ENCODE data around the gene ANLN. TPM values are rescaled to one million over a fixed set of nuclear protein-coding genes. Genes with fewer than 3 reads are reported as not detected.
A peak's percentile ranks its signal among the peaks of the same experiment; 100 is the strongest.
"Not testable (repeated sequence)": the region's sequence is repeated elsewhere in the genome, so short reads cannot be mapped to it uniquely, and the experiment has no call there.

The ANLN gene
- total RNA-seq, 8 experiments from 2014 or later, result 0.92 to 44.0 (median 3.5) TPM

- WGBS, 10 experiments, result 57 to 95% (median 90%) methylated on average over 1 to 3 of the region's 4 CpGs; no CpG with 5 or more reads in 6 of the 10 experiments
- H3K4me3 ChIP-seq; H3K27ac ChIP-seq; ATAC-seq (replicated peaks in 6 of 8); H3K4me1 ChIP-seq (replicated peaks in 1 of 2): not testable (repeated sequence)
- in situ Hi-C loops (cut with MboI; ENCODE audit: low pct_unique_long_range_greater_than_20kb in 2 of 9, low sequenced_read_pairs in 9 of 9, unreplicated experiment in 9 of 9), result loop anchor here (10.0 to 25.0 kb wide), 5 partner anchors 178 to 711 kb away; no protein-coding TSS in a partner anchor
Measured at GRCh38 chr7:36483853-36484252, 94.2 kb downstream of the ANLN start.

DNA sequence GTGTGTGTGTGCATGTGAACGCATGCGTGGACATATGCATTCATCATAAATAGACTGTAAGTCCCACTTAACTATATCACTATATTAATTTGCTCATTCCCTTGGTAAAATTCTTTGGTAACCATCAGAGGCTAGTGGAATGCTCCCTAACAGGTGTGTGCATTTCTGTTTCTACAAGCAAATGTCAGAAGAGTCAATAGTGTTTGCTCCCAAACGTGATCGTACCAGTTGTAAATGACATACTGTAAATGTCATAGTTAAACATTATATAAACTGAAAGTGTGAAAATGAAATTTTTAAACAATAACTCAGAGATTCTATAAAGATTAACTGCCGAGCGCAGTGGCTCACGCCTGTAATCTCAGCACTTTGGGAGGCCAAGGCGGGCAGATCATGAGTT, 94.6 kb downstream of the ANLN start:
- no peak overlapping the region for H3K27ac ChIP-seq
- no peak overlapping the region for H3K4me3 ChIP-seq
- WGBS, 10 experiments, result 40 to 100% (median 90%) methylated on average over 1 to 6 of the region's 8 CpGs; no CpG with 5 or more reads in 3 of the 10 experiments
- ATAC-seq (replicated peaks in 6 of 8), result no peak
- H3K4me1 ChIP-seq (replicated peaks in 1 of 2), result no peaks in the 10 kb centered on the region
- in situ Hi-C loops (cut with MboI; ENCODE audit: low pct_unique_long_range_greater_than_20kb in 2 of 9, low sequenced_read_pairs in 9 of 9, unreplicated experiment in 9 of 9), result loop anchor here (10.0 to 25.0 kb wide), 5 partner anchors 178 to 711 kb away; no protein-coding TSS in a partner anchor

- Histone ChIP-seq H3K4me1 (replicated peaks in 1 of 2) (no peaks in the 10 kb centered on the region), H3K27ac (no peak overlapping the region), H3K4me3 (no peak overlapping the region)
- 38 to 100% (median 69%) methylated on average over 1 to 4 of the region's 4 CpGs; no CpG with 5 or more reads in 1 of the 10 experiments for WGBS, 10 experiments
- in situ Hi-C loops (cut with MboI; ENCODE audit: low pct_unique_long_range_greater_than_20kb in 2 of 9, low sequenced_read_pairs in 9 of 9, unreplicated experiment in 9 of 9), result loop anchor here (10.0 to 25.0 kb wide), 5 partner anchors 176 to 708 kb away; no protein-coding TSS in a partner anchor
- no peak for ATAC-seq (replicated peaks in 6 of 8)
Measured at GRCh38 chr7:36486336-36486735, 96.7 kb downstream of the ANLN start.

DNA sequence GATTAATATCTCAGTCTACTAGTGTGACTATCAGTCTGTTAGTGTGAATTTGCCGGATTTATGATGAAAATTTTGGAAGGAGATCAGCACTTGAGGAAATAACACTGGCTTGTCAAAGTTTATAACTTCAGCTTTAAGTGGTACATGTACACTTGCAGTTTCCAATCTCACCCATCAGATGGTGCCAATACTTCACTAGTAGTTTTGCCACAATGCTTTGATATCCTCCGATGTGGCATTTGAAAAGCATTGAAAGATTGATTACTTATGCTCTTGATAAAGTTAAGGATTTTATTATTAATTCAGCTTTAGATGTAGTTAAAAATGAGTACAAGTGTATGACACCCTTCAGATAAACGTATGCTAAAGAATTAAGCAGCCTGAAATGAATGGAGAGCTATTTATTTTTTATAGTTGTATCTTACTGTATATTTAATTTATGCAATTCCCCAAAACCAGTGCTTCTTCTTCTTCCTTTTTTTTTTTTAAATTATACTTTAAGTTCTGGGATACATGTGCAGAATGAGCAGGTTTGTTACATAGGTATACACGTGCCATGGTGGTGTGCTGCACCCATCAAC, 98.2 kb downstream of the ANLN start:
- peak in 6 of 8 experiments; percentile 29 to 51 (median 44) for ATAC-seq (replicated peaks in 6 of 8)
- Histone ChIP-seq H3K4me3 (no peak overlapping the region), H3K4me1 (replicated peaks in 1 of 2) (no peaks in the 10 kb centered on the region), H3K27ac (no peak overlapping the region)
- in situ Hi-C loops (cut with MboI; ENCODE audit: low pct_unique_long_range_greater_than_20kb in 2 of 9, low sequenced_read_pairs in 9 of 9, unreplicated experiment in 9 of 9), result loop anchor here (10.0 to 25.0 kb wide), 5 partner anchors 174 to 707 kb away; no protein-coding TSS in a partner anchor
- WGBS, 10 experiments, result 5 to 33% (median 18%) methylated on average over 3 to 4 of the region's 4 CpGs; no CpG with 5 or more reads in 2 of the 10 experiments

GRCh38 chr7:36488672-36489071, 99.0 kb downstream of the ANLN start:
- not testable (repeated sequence) for H3K4me1 ChIP-seq (replicated peaks in 1 of 2); H3K27ac ChIP-seq; H3K4me3 ChIP-seq; ATAC-seq (replicated peaks in 6 of 8)
- in situ Hi-C loops (cut with MboI; ENCODE audit: low pct_unique_long_range_greater_than_20kb in 2 of 9, low sequenced_read_pairs in 9 of 9, unreplicated experiment in 9 of 9), result loop anchor here (10.0 to 25.0 kb wide), 5 partner anchors 174 to 706 kb away; no protein-coding TSS in a partner anchor
- WGBS, 10 experiments, result 64 to 100% (median 96%) methylated on average over 1 to 5 of the region's 5 CpGs; no CpG with 5 or more reads in 3 of the 10 experiments

- WGBS, 10 experiments, result 10 to 100% (median 66%) methylated on average over 1 to 3 of the region's 3 CpGs; no CpG with 5 or more reads in 4 of the 10 experiments
- in situ Hi-C loops (cut with MboI; ENCODE audit: low pct_unique_long_range_greater_than_20kb in 2 of 9, low sequenced_read_pairs in 9 of 9, unreplicated experiment in 9 of 9), result loop anchor here in 8 of 9 experiments (25.0 kb wide), 4 partner anchors 172 to 697 kb away; no protein-coding TSS in a partner anchor
- no peak overlapping the region for H3K27ac ChIP-seq
- H3K4me3 ChIP-seq, result no peak overlapping the region
- ATAC-seq (replicated peaks in 6 of 8), result peak in 3 of 8 experiments; percentile 38 to 63 (median 56)
- H3K4me1 ChIP-seq (replicated peaks in 1 of 2), result no peaks in the 10 kb centered on the region
Measured at GRCh38 chr7:36490419-36490830, 100.8 kb downstream of the ANLN start.

- H3K4me3 ChIP-seq, result no peak overlapping the region
- peak in 1 of 8 experiments; percentile 70 for ATAC-seq (replicated peaks in 6 of 8)
- WGBS, 10 experiments, result 0 to 100% (median 81%) methylated on average over 1 to 3 of the region's 3 CpGs
- H3K27ac ChIP-seq, result no peak overlapping the region
- H3K4me1 ChIP-seq (replicated peaks in 1 of 2), result no peaks in the 10 kb centered on the region
- in situ Hi-C loops (cut with MboI; ENCODE audit: low pct_unique_long_range_greater_than_20kb in 2 of 9, low sequenced_read_pairs in 9 of 9, unreplicated experiment in 9 of 9), result loop anchor here in 8 of 9 experiments (25.0 kb wide), 4 partner anchors 171 to 696 kb away; no protein-coding TSS in a partner anchor
Measured at GRCh38 chr7:36491317-36491716, 101.7 kb downstream of the ANLN start.

DNA sequence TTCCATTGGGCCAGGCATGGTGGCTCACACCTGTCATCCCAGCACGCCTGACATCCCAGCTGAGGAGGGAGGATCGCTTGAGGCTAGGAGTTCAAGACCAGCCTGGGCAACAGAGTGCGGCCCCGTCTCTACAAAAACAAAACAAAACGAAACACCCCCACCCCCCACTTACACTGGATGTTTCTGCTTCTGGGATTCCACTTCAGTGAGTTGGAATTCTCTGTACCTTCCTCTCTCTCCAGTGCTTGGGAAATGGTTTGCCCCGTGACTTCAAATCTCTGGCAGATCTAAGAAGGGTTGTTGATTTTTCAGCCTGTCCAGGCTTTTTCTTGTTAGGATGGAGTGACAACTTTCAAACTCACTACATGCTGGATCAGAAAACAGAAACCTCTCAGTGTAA, 106.9 kb downstream of the ANLN start:
- H3K27ac ChIP-seq, result no peak overlapping the region
- WGBS, 10 experiments, result 60 to 100% (median 100%) methylated on average over 1 to 6 of the region's 6 CpGs; no CpG with 5 or more reads in 1 of the 10 experiments
- H3K4me3 ChIP-seq, result no peak overlapping the region
- no peaks in the 10 kb centered on the region for H3K4me1 ChIP-seq (replicated peaks in 1 of 2)
- in situ Hi-C loops (cut with MboI; ENCODE audit: low pct_unique_long_range_greater_than_20kb in 2 of 9, low sequenced_read_pairs in 9 of 9, unreplicated experiment in 9 of 9), result loop anchor here in 8 of 9 experiments (25.0 kb wide), 4 partner anchors 166 to 691 kb away; no protein-coding TSS in a partner anchor
- ATAC-seq (replicated peaks in 6 of 8), result no peak

GRCh38 chr7:36497176-36497575, 107.5 kb downstream of the ANLN start:
- not testable (repeated sequence) for H3K4me3 ChIP-seq; H3K27ac ChIP-seq; H3K4me1 ChIP-seq (replicated peaks in 1 of 2)
- ATAC-seq (replicated peaks in 6 of 8), result peak in 3 of 8 experiments; percentile 25 to 64 (median 59)
- WGBS, 10 experiments, result 38 to 97% (median 84%) methylated on average over 2 to 6 of the region's 6 CpGs
- in situ Hi-C loops (cut with MboI; ENCODE audit: low pct_unique_long_range_greater_than_20kb in 2 of 9, low sequenced_read_pairs in 9 of 9, unreplicated experiment in 9 of 9), result loop anchor here in 8 of 9 experiments (25.0 kb wide), 4 partner anchors 165 to 690 kb away; no protein-coding TSS in a partner anchor

DNA sequence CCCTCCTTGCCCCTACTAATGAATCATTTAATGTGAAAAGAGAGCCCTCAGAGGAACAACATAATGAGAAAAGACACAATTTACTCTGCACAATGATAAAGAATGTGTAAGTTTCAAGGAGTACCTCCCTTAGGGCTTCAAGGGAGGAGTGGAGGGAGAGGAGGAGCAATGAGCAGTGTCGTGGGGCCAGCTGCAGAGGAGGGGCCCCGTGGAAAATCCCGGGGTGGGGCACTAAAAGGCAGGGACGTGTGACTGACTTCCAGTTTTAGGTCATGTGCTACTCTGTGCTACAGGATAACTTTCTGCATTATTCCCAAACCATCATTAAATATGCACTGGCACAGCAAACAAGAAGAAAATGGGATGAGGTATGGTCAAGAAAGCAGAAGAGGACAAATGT, 108.1 kb downstream of the ANLN start:
- Histone ChIP-seq H3K4me1 (replicated peaks in 1 of 2) (no peaks in the 10 kb centered on the region), H3K27ac (no peak overlapping the region), H3K4me3 (no peak overlapping the region)
- peak in 3 of 8 experiments; percentile 79 to 94 (median 91) for ATAC-seq (replicated peaks in 6 of 8)
- WGBS, 10 experiments, result 0 to 83% (median 71%) methylated on average over 1 to 4 of the region's 4 CpGs; no CpG with 5 or more reads in 6 of the 10 experiments
- in situ Hi-C loops (cut with MboI; ENCODE audit: low pct_unique_long_range_greater_than_20kb in 2 of 9, low sequenced_read_pairs in 9 of 9, unreplicated experiment in 9 of 9), result loop anchor here in 8 of 9 experiments (25.0 kb wide), 4 partner anchors 165 to 690 kb away; no protein-coding TSS in a partner anchor

Other genes with a start within 250 kb of the ANLN start
- 10 to 100 TPM in 1 of 8 experiments, 1 to 10 TPM in 7; 2.3 to 14.1 (median 4.4) TPM for gene EEPD1, start 236.6 kb upstream of the ANLN start, total RNA-seq

Measured in motor neuron (in vitro differentiated cells).